ENCODE results near the gene TMSB10.

Gene TMSB10

GRCh38 chr2:84880645-84881521, 24.6 kb upstream of the TMSB10 start, which contains the start of gene TRABD2A:
Gene TRABD2A, minus strand, starts transcription at chr2:84881084. Its CDS starts 45 bp downstream, at chr2:84881039.
- TF ChIP-seq CTCF (IDR thresholded peaks at IDR 0.05) (no peak), ZFX (IDR thresholded peaks at IDR 0.05; ENCODE audit: borderline replicate concordance) (no peak)
- H3K27ac ChIP-seq = no peak within 1 kb of the TSS

GRCh38 chr2:84881581-84882413, 23.7 kb upstream of the TMSB10 start:
- peak; percentile 69 for TF ChIP-seq CTCF (IDR thresholded peaks at IDR 0.05)
- no peak for TF ChIP-seq ZFX (IDR thresholded peaks at IDR 0.05; ENCODE audit: borderline replicate concordance)
- H3K27ac ChIP-seq = no peak overlapping the region

- no peak for TF ChIP-seq ZFX (IDR thresholded peaks at IDR 0.05; ENCODE audit: borderline replicate concordance)
- TF ChIP-seq CTCF (IDR thresholded peaks at IDR 0.05) = peak; percentile 7
- no peak overlapping the region for H3K27ac ChIP-seq
Observed at GRCh38 chr2:84882414-84882738, 23.1 kb upstream of the TMSB10 start.

- H3K27ac ChIP-seq = no peak overlapping the region
- TF ChIP-seq ZFX (IDR thresholded peaks at IDR 0.05; ENCODE audit: borderline replicate concordance) = no peak
- no peak for TF ChIP-seq CTCF (IDR thresholded peaks at IDR 0.05)
Observed at GRCh38 chr2:84882775-84883550, 22.5 kb upstream of the TMSB10 start.

GRCh38 chr2:84884449-84884848, 21.0 kb upstream of the TMSB10 start:
- TF ChIP-seq CTCF (IDR thresholded peaks at IDR 0.05) (no peak), ZFX (IDR thresholded peaks at IDR 0.05; ENCODE audit: borderline replicate concordance) (no peak)
- no peak overlapping the region for H3K27ac ChIP-seq

GRCh38 chr2:84885111-84885510, 20.3 kb upstream of the TMSB10 start:
- no peak for TF ChIP-seq CTCF (IDR thresholded peaks at IDR 0.05)
- no peak for TF ChIP-seq ZFX (IDR thresholded peaks at IDR 0.05; ENCODE audit: borderline replicate concordance)

More at GRCh38 chr2:84885111-84885510, 20.3 kb upstream of the TMSB10 start:
- H3K27ac ChIP-seq = no peak overlapping the region
